GM19099 (cell line): ENCODE measurements around the gene LPP.

Experiments
- POLR2A ChIP-seq: IDR thresholded peaks from 3 replicates; pipeline ENCODE4 v1.6.1; 2011; ENCODE audit warnings: low read depth; ENCODE audit not compliant: insufficient read length; ENCODE audit errors: extremely low read depth

The LPP gene

DNA sequence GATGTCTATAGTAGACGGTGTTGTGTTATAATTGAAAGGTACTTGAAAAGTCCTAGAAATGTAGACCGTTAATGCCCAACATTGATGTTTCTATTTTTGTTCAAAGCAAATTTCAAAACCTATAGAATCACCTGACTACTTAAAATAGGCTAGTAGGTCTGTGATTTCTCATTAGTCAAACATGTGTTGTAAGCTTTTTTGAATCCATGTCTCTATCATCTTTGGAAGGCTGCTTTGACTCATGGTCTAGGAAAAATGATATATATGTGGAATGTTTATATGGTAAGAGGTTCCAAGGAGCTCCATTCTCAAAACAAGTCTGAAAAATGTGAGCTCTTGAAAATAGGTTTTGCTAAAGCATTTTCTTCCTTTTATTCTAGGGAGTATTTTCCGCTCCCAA, 375.3 kb downstream of the LPP start:
- TF ChIP-seq POLR2A, result no peak

GRCh38 chr3:188530226-188530625, 376.3 kb downstream of the LPP start:
- TF ChIP-seq POLR2A, result no peak

DNA sequence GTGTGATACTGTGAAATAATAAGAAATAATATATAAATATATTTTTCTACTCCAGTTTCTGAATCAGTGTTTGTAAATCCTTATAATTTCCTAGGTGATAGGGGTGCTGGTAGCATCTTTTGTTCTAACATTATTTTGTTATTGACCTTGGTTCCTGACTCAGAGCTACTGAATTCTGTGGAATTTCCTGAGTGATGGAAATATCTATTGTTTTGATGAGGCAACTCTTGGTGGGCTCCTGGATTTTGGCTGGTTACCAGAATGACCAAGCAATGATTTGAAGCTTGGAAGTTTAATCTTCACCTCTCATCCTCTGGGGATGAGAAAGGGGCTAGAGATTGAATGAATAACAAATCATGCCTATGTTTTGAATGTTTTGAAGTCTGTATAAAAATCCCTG, 377.3 kb downstream of the LPP start:
- TF ChIP-seq POLR2A, result no peak

DNA sequence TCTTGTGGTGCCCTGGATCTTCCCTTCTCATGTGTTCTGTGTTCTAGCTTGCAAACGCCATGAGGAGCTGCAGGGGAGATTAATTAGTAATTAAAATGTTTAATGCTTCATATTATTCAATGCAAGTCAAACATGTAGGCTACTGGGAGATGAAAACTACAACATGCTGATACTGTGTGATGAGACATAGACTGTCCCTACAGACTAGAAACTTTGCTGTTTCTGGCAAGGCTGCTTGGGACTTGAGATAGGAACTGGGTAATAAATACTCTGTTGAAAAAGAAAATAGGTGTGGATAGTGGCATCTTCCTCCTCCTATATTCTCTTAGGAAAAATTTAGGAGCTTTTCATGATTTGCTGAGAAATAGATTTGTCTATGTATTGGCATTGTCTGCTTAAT, 379.2 kb downstream of the LPP start:
- TF ChIP-seq POLR2A, result no peak

DNA sequence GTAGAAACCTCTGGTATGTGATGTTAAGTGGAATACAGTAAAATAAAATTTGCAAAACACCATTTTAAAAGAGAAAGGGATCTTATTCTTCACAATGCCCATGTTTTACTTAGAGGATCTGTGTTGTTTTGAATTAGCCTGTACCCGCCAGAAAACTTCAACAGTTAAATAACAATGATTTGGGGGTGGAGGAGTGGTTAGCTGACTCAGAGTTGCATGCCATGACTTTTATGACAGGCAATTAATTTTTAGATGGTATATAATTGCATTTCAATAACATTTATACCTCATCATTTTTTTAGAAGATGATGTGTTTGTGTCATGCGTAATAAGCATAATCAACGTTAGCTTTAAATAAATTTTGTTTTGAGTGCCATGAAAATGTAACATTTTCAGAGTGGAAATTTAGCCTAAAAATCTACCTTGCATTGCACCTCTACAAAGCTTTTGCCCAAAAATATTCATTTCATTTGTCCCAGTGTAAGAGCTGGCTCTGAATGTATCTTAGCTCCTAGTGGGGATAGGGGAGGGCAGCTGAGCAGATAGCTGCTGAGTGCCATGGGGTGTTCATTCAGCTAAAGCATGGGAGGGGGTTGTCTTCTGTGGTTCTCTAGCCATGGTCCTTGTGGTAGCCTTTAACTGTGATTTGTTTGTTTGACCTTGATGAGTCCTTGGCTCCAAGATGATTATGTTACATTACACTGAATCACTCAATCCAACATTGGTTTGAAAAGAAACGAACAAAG, 379.8 kb downstream of the LPP start:
- no peak for TF ChIP-seq POLR2A

DNA sequence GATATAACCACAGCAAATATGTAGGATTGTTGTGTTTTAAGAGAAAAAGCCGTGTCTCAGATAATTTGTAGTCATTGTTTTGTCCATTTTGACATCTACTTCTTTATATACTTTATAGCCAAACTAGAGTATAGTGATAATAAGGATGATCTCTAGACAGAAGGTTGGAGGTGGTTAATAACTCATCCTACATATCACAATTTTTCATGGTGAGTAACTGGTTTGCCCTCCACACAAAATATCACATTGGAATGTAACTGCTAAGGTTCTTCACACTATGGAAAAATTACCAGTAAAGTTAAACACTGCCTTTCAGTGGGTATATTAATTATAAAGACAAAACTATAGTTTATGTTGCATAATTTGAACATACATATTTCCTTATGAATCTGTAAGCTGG, 380.7 kb downstream of the LPP start:
- TF ChIP-seq POLR2A, result no peak

DNA sequence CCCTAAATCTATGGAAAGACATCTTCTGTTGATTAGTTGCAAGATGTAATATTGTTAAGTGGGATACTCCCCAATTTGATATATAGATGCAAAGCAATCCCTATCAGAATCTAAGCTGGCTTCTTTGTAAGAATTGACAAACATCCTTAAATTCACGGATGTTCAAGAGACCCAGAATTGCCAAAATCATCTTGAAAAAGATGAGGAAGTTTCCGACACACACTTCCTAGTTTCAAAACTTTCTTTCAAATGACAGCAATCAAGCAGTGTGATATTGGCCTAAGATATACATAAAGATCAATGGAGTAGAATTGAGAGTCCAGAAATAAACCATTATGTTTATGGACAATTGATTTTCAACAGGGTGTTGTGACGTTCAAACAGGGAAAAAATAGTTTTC, 383.6 kb downstream of the LPP start:
- no peak for TF ChIP-seq POLR2A

GRCh38 chr3:188539037-188539436, 385.1 kb downstream of the LPP start:
- no peak for TF ChIP-seq POLR2A

GRCh38 chr3:188539631-188540194, 385.8 kb downstream of the LPP start:
- no peak for TF ChIP-seq POLR2A

- no peak for TF ChIP-seq POLR2A
Observed at GRCh38 chr3:188542196-188542595, 388.2 kb downstream of the LPP start.

GRCh38 chr3:188544012-188544411, 390.1 kb downstream of the LPP start:
- no peak for TF ChIP-seq POLR2A

GRCh38 chr3:188546835-188547670, 393.1 kb downstream of the LPP start:
- no peak for TF ChIP-seq POLR2A

GRCh38 chr3:188553569-188553968, 399.6 kb downstream of the LPP start:
- TF ChIP-seq POLR2A, result no peak

- no peak for TF ChIP-seq POLR2A
Observed at GRCh38 chr3:188554404-188554803, 400.4 kb downstream of the LPP start.

DNA sequence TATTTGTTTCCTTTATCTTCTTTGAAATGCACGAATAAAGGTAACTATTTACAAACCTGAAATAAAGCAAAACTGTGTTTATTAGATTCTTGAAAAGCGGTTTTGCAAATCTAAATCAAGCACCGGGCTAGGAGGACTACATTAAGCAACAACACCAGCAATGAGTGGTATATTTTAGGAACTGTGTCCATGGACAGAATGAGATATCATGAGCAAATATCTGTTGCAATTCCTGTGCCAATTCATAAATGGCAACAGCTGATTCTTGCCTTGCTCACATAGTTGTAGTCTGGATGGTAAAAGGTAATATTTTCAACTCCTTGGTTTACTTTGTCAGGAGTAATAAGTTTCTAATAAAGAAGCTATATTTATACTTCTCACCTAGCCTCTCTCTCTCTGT, 403.3 kb downstream of the LPP start:
- TF ChIP-seq POLR2A, result no peak

GRCh38 chr3:188558343-188559071, 404.6 kb downstream of the LPP start:
- no peak for TF ChIP-seq POLR2A

DNA sequence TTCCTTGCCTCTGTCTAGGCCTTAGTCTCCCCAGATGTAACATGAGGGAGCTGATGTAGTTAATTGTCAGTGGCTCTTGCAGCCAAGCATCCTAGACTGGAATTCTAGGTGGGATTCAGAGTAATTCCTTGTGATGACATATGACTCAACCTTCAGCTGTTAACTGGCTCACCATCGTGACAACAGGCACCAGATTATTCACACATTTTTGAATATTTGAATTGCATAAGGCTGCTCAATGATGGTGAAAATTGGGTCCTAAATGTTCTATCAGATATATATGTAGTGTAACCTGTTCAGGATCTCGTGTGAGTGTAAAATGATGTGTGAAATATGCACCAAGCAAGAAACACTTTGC, 405.1 kb downstream of the LPP start:
- TF ChIP-seq POLR2A, result no peak
